ENCODE data around the gene TTLL6. TPM values are rescaled to one million over a fixed set of nuclear protein-coding genes. Genes with fewer than 3 reads are reported as not detected.

TTLL6 gene
- total RNA-seq, 4 donors from 2014 or later = 0.19 TPM; not detected in 3

GRCh38 chr17:48752399-48753288, 64.4 kb downstream of the TTLL6 start:
- peaks cover 0 to 35% (median 8%) of the 10 kb centered on the region in 3 donors for H3K4me1 ChIP-seq
- no peaks in the 10 kb centered on the region for H3K36me3 ChIP-seq
- no peak overlapping the region for H3K27ac ChIP-seq
- DNase-seq = no peak
- no peak for TF ChIP-seq POLR2A (IDR thresholded peaks at IDR 0.05)
- TF ChIP-seq, protein P1, sequence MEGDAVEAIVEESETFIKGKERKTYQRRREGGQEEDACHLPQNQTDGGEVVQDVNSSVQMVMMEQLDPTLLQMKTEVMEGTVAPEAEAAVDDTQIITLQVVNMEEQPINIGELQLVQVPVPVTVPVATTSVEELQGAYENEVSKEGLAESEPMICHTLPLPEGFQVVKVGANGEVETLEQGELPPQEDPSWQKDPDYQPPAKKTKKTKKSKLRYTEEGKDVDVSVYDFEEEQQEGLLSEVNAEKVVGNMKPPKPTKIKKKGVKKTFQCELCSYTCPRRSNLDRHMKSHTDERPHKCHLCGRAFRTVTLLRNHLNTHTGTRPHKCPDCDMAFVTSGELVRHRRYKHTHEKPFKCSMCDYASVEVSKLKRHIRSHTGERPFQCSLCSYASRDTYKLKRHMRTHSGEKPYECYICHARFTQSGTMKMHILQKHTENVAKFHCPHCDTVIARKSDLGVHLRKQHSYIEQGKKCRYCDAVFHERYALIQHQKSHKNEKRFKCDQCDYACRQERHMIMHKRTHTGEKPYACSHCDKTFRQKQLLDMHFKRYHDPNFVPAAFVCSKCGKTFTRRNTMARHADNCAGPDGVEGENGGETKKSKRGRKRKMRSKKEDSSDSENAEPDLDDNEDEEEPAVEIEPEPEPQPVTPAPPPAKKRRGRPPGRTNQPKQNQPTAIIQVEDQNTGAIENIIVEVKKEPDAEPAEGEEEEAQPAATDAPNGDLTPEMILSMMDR (IDR thresholded peaks at IDR 0.05) = no peak
- peaks cover 52 to 100% (median 74%) of the 10 kb centered on the region in 4 donors for H3K27me3 ChIP-seq
- no peak overlapping the region for H3K4me3 ChIP-seq
- intact Hi-C loops (cut with DNase I) = no loop called here
- 6 to 16% methylated on average over 20 to 21 of the region's 43 CpGs for WGBS, 2 donors
- H3K9me3 ChIP-seq = no peaks in the 10 kb centered on the region

DNA sequence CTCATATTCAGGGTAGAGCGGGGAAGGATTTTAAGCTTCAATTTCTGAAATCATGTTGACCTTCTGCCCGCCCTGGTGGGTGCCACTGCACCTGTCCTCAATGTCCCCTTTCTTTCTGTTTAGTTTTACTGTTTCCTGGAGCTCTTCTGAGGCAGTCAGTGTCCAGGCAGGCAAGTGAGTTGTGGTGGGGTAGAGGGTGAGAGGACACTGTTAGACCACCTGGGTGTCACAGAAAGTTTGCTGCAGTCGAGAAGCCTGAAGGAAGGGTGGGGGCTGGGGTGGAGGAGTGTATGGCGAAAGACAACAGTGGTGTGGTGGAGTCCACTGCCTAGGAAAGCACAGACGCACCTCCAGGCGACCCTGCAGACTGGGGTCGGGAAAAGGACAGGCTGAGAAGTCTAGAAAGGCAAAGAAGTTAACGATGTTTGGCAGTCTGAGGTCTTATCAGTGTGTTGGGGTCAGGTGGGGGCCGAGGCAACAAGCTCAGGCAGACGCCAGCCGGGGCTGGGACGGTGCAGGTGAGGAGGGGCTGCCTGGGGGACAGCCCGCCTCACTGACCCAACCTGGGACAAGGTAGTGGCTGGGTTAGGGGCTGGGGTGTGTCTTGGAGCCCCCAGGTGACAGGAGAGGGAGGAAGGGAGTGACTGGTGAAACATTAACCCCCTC, 65.2 kb downstream of the TTLL6 start:
- TF ChIP-seq POLR2A (IDR thresholded peaks at IDR 0.05) = no peak
- TF ChIP-seq, protein P1 (IDR thresholded peaks at IDR 0.05) = no peak
- Histone ChIP-seq H3K9me3 (no peaks in the 10 kb centered on the region), H3K4me3 (no peak overlapping the region), H3K27me3 (peaks cover 60 to 100% (median 80%) of the 10 kb centered on the region in 4 donors), H3K4me1 (peaks cover 0 to 40% (median 8%) of the 10 kb centered on the region in 3 donors), H3K27ac (no peak overlapping the region), H3K36me3 (no peaks in the 10 kb centered on the region)
- intact Hi-C loops (cut with DNase I) = no loop called here
- 7 to 9% methylated on average over 13 of the region's 13 CpGs for WGBS, 2 donors
- no peak for DNase-seq

GRCh38 chr17:48751172-48751571, 65.9 kb downstream of the TTLL6 start:
- Histone ChIP-seq H3K27ac (no peak overlapping the region), H3K4me3 (no peak overlapping the region), H3K27me3 (peaks cover 60 to 100% (median 84%) of the 10 kb centered on the region in 4 donors), H3K36me3 (no peaks in the 10 kb centered on the region), H3K9me3 (no peaks in the 10 kb centered on the region), H3K4me1 (peaks cover 2 to 47% (median 8%) of the 10 kb centered on the region in 3 donors)
- no peak for DNase-seq
- WGBS, 2 donors = 0 to 4% methylated on average over 3 of the region's 3 CpGs
- intact Hi-C loops (cut with DNase I) = no loop called here
- no peak for TF ChIP-seq POLR2A (IDR thresholded peaks at IDR 0.05)
- TF ChIP-seq, protein P1 (IDR thresholded peaks at IDR 0.05) = no peak

GRCh38 chr17:48749621-48750553, 67.1 kb downstream of the TTLL6 start:
- no peak for TF ChIP-seq POLR2A (IDR thresholded peaks at IDR 0.05)
- TF ChIP-seq, protein P1 (IDR thresholded peaks at IDR 0.05) = no peak
- H3K4me3 ChIP-seq = no peak overlapping the region
- no peak overlapping the region for H3K27ac ChIP-seq
- H3K4me1 ChIP-seq = peaks cover 4 to 47% (median 5%) of the 10 kb centered on the region in 3 donors
- H3K36me3 ChIP-seq = no peaks in the 10 kb centered on the region
- H3K9me3 ChIP-seq = no peaks in the 10 kb centered on the region
- 8 to 20% methylated on average over 19 to 22 of the region's 32 CpGs for WGBS, 2 donors
- DNase-seq = no peak
- H3K27me3 ChIP-seq = peaks cover 67 to 100% (median 84%) of the 10 kb centered on the region in 4 donors
- intact Hi-C loops (cut with DNase I) = no loop called here
